NCI-H2107 treated with DMSO at 0.1 percent for 48 hours (cell line): Measurements from ENCODE around the gene BAG5.
"Not testable (repeated sequence)": the region's sequence is repeated elsewhere in the genome, so short reads cannot be mapped to it uniquely, and the experiment has no call there.

ENCODE experiments used
- DNase-seq: peaks from one replicate; lab custom pipeline; 2025; ENCODE audit not compliant: unreplicated experiment; lab: John Stamatoyannopoulos, UW

BAG5 gene

DNA sequence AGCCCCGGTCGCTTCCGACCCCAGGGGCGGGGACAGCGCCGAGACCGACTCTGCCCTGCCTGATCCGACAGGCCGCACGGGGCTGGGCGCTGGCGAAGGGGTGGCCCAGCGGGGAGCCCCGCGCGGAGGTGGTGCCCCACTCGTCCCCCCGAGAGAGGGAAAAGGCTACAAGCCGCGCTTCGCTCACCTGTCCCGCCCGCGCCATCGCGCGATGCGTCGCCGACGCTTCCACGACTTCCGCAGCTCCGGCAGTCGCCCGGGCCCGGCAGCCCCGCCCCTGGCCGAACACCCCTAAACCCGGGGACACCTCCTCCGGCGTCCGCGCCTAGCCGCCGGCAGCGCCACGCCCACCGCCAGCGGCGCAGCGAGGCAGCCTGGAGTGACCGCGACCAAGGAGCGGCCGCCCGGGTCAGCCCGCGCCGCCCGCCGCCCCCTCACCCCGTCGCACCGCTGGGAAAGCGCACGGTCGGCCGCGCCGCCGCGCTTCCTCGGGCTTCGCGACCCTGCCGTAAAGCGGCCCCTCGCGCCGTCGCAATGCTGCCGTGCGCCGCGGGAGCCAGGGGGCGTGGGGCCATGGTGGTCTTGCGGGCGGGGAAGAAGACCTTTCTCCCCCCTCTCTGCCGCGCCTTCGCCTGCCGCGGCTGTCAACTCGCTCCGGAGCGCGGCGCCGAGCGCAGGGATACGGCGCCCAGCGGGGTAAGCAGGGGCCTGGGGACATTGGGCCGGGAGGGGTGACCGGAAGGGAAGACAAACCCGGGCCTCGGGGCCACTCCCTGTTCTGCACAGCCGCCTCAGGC is at the start of gene BAG5, which contains the start of gene COA8:
Gene BAG5 (minus strand): TSS at position 229 of the 797 bp plus-strand sequence. CDS start 1,493 bp downstream, outside the sequence.
Gene COA8 (plus strand): TSS at position 532 of the 797 bp plus-strand sequence. CDS start 42 bp downstream, at position 574.
- peak; percentile 62 for DNase-seq

DNA sequence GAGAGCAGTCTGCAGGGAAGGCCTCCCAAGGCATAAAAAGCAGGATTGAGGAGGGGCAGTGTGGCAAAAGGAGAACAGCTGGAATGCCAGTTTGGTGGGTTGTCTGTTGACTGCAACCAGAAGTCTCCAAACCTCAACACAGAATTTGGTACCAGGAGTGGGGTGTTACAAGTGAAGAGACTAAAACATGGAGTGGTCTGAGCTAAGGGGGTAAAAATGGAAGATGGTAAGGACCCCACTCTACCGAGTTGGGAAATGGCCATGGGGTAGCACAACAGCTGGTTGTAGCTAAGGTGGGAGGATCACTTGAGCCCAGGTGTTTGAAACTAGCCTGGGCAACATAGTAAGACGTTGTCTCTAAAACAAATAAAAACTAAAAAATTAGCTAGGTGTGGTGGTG is 48.8 kb upstream of the BAG5 start:
- no peak for DNase-seq

- DNase-seq, result not testable (repeated sequence)
Measured at GRCh38 chr14:103609081-103609480, 46.6 kb upstream of the BAG5 start.

GRCh38 chr14:103607822-103608221 is 45.4 kb upstream of the BAG5 start:
- no peak for DNase-seq

GRCh38 chr14:103606963-103607668 is 44.7 kb upstream of the BAG5 start:
- peak; percentile 97 for DNase-seq

GRCh38 chr14:103604620-103605019 is 42.2 kb upstream of the BAG5 start:
- DNase-seq, result no peak

DNA sequence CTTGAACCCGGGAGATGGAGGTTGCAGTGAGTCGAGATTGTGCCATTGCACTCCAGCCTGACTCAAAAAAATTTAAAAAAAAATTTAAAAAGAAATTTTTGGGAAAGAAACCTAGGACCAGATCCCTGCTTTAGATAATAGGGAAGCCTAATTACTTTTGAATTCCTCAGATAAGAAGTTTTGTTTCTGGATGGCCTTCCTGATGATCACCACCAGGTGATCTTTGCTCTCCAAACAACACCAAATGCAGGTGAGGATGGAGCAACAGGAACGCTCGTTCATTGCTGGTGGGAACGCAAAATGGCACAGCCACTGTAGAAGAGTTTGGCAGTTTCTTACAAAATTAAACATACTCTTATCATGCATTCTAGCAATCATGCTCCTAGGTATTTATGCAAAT is 38.0 kb upstream of the BAG5 start:
- DNase-seq, result no peak

DNA sequence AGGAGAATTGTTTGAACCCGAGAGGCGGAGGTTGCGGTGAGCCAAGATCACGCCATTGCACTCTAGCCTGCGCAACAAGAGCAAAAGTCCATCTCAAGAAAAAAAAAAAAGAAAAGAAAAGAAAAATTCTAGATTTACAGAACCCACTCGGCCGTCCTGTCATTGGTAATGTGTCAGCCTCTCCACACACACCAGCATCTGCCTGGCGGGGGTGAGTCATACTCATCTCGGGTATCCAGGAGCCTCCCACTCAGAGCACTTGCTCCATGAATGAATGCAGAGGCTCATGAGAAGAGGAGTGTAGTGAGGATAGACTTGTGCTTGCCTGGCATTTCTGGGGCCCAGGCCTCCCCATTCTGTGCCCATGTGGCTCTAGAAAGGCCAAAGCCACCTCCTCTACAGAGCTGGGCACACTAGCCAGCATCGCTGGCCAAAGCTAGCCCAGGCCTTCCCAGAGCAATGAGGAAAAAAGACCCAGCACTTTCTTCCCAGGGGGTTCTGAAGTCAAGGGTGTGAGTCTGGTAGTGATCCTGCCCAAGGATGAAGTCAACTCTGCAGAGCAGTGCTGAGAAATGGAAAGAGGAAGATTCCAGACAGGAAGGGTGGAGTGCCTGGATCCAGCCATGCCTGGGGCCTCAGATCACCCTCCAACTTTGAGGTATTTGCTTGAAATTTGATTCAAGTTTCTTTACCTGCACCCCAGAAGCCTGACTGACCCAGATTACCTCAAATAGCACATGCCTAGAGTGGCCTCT is 35.3 kb upstream of the BAG5 start:
- peak; percentile 66 for DNase-seq

DNA sequence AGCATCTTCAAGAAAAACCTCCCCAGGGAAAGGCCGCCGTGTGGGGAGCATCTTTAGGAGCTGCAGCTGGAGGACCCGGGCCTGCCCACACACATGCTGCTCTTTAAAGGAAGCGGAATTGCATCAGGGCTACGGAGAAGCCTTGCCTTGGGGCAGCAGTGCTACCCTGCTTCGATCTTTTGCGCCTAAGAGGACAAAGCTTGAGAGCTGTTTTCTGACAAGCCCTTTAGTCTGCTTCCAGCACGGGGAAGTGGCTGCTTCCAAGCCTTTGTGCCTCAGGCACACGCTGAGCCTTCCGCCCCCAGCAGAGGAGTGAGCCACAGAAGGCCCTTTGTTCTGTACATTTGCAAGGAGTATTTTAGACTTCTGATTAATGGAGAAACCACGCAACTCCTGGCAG is 31.8 kb upstream of the BAG5 start:
- DNase-seq, result peak; percentile 88

GRCh38 chr14:103593577-103593976 is 31.1 kb upstream of the BAG5 start:
- DNase-seq, result no peak

GRCh38 chr14:103584326-103584915 is 22.0 kb upstream of the BAG5 start:
- no peak for DNase-seq

DNA sequence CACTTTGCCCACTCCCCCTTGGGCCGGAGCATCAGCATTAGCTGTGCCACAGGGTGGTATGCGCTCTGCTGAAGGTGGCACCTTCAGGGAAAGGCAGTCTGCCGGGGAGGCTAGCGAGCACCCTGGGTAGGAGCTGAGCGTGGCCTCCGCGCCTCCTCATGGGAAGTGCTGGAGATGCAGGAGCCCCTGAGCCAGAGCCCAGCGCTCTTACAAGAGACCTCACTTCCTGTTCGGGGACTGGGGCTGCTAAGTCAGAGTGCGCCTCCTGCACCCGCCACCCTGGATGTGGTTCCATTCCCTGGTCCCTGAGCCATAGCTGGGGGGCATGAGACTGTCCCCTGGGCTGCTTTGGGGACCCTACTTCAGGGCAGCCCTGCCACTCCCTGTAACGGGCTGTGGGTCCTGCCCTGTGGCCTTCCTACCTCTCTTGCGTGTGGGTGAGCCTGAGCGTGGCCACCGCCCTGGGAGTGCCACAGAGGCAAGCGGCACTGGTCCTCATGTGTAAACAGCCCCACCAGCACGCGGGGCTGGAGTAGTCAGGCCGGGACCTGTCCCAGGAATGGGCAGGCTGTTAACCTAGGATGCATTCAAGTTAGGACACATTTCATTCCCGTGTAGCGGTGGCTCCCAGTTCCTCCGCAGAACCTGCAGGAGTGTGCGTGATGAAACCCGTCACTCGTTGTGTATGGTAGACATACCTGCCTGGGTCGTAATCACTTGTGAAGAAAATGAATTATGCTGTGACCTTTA is 19.7 kb upstream of the BAG5 start:
- DNase-seq, result no peak

- DNase-seq, result no peak
Measured at GRCh38 chr14:103581206-103581605, 18.7 kb upstream of the BAG5 start.

DNA sequence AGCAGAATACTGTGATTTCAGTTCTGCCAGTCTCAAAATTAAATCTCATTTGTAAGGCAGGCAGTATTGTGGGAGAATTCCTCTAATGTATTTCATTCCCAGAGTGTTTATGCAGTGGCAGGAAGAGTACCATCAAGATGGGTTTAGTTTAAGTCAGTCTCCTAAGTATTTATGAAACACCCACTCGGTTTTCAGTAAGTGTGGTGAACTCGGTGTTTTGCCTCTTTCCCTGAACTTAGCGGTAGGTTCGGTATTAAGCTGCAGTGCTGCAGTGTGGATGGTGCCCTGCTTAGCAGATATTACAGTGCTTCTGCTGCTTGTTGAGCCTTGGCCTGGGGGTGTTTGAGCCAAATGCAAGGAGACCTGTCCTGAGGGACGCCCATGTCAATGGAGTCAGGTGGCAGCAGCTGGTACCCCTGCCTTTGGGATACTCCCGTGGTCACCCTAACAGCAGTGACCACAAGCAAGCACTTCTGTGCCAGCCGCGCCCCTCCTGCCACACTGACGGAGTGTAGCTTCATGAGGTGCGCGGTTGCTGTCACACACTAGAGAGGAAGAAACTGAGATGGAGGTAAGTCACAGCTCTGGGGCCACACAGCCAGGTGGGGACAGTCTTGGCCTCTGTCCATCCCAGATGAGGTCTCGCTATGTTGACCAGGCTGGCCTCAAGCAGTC is 16.1 kb upstream of the BAG5 start:
- no peak for DNase-seq

DNA sequence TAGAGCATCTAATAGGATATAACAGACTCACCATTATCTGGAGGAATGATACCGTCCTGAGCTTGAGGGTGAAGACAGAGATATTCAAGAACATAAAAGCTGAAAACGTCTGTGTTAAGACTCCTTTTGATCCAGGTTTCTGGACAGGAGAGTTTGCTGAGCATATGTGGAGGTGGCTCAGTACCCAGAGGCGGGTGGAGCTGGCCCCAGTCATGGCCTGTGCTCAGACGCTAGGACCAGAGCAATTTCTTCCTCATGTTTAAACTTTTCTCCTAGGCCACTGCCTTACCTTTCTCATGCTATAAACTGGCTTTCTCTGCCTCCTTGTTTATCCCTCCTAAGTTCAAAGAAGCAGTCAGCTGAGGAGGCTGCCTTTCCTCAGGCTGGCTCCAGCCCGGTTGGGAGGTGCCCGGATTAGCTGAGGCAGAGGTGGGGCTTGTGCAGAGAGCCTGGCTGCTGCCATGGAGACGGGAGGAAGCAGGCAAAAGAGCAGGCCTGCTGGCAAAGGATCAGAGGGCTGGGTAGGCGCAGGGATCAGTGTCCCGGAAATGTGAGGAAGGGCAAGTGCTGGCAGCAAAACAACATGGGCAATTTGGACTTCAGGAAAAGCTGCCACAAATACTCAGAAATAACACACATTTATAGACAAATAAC is 14.0 kb upstream of the BAG5 start:
- DNase-seq, result peak; percentile 25

GRCh38 chr14:103574707-103575285 is 12.3 kb upstream of the BAG5 start:
- no peak for DNase-seq

DNA sequence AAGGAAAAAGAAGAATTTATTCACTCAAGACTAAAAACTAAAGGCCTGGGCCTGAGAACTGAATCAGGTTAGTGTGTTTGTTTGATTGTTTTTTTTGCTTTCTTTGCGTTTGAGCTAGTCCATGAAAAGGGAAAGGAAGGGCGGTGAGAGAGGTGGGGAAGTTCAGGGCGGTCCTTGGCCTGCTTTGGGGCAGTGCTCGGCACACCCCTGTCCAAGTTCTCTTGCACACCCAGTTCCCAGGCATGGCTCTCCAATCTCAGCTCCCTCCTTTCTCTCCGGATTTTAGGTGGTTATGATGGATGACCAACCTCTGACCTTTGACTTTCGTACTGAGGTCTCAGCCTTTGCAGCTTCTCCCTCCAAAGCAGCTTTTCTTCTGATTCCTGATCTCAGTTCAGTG is 11.6 kb upstream of the BAG5 start:
- DNase-seq, result no peak

GRCh38 chr14:103569408-103569807 is 7.0 kb upstream of the BAG5 start:
- no peak for DNase-seq

DNA sequence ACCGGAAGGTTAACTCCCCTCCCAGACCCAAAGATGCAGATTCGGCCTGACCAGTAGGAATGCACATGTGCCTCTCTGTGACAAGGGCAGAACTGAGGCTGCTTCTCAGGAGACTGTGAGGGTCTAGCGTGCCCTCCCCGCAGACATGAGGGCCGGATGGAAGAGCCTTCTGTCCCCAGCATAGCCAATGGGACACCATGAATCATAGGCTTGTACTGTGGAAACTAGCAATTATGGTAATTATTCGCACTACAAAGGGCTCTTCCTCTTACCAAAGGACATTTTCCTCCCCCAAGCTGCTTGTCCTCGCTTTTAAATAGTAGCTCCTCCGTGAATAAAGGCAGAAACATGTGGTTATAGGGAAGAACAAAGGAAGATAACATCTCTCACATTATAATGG is 6.5 kb upstream of the BAG5 start:
- peak; percentile 23 for DNase-seq
